Endothelial cell of umbilical vein (primary cell): ENCODE data around the gene PLA2G5. TPM values are rescaled to one million over a fixed set of nuclear protein-coding genes. Genes with fewer than 3 reads are reported as not detected.

Experiments
- BruUV-seq: library from RNA; stranded (reverse); fragments of 400-500 nt; replicated peaks from 2 replicates; lab custom pipeline; 2021; lab: Mats Ljungman, UMichigan
- CTCF ChIA-PET: fragments of 300-600, 350-600 bp; sonication (Branson Sonifier 250); formaldehyde crosslinking; loops from one replicate; lab custom pipeline; 2021; ENCODE audit warnings: antibody characterized with exemption, inconsistent platforms; lab: Charles Lee
- POLR2A ChIA-PET: fragments of 300-600, 350-600 bp; sonication (Branson Sonifier 250); formaldehyde crosslinking; loops from one replicate; lab custom pipeline; 2021; ENCODE audit warnings: antibody characterized with exemption, inconsistent platforms; lab: Charles Lee
- DNase-seq: peaks from one replicate; pipeline ENCODE4 v3.0.0-alpha.2; 2011; ENCODE audit warnings: low read depth, low spot score
- FAIRE-seq: peaks from 2 replicates; lab custom pipeline; 2011; peaks lifted over from hg19 to GRCh38; lab: Jason Lieb, UNC
- H2AFZ ChIP-seq: 2 replicates; pipeline ENCODE4 v1.6.0; 2012; ENCODE audit warnings: low read depth, low read length, control low read depth, inconsistent platforms
- H3K27ac ChIP-seq: 2 replicates; pipeline ENCODE4 v1.5.1; 2011; ENCODE audit warnings: low read depth, mild to moderate bottlenecking, control low read depth, low read length, moderate library complexity; ENCODE audit not compliant: insufficient read depth
- H3K27me3 ChIP-seq, 2 experiments: 2 replicates each; pipeline versions ENCODE4 v1.6.0 to v1.6.1; 2011; ENCODE audit warnings: low read length in 2 of 2, mixed read lengths in 1 of 2; ENCODE audit not compliant: control insufficient read depth in 2 of 2, insufficient read depth in 2 of 2
- H3K36me3 ChIP-seq, 2 experiments: 2 replicates in 1 of 2; 3 replicates in 1 of 2; pipeline ENCODE4 v1.5.1; 2011; ENCODE audit warnings: low read length in 2 of 2, mild to moderate bottlenecking in 1 of 2, moderate library complexity in 1 of 2; ENCODE audit not compliant: control insufficient read depth in 2 of 2, insufficient read depth in 2 of 2; ENCODE audit errors: extremely low read depth in 1 of 2
- H3K4me1 ChIP-seq: 3 replicates; pipeline ENCODE4 v1.5.1; 2011; ENCODE audit warnings: mild to moderate bottlenecking, low read length; ENCODE audit not compliant: control insufficient read depth, insufficient read depth; ENCODE audit errors: extremely low read depth
- H3K4me2 ChIP-seq: 2 replicates; pipeline ENCODE4 v1.6.1; 2011; ENCODE audit warnings: low read length, control low read depth, mixed read lengths; ENCODE audit not compliant: insufficient read depth
- H3K4me3 ChIP-seq, 3 experiments: fragments of 200-600 bp in 1 of 3; sonication (generic), shearing (Covaris generic) in 1 of 3; replicated peaks in 1 of 3; 2 replicates each; pipeline ENCODE4 v1.5.1; 2011 to 2016; ENCODE audit warnings: control low read depth in 3 of 3, low read length in 3 of 3, mild to moderate bottlenecking in 2 of 3, inconsistent platforms in 1 of 3, low read depth in 1 of 3, moderate library complexity in 1 of 3; ENCODE audit not compliant: insufficient read depth in 1 of 3
- H3K79me2 ChIP-seq: 2 replicates; pipeline ENCODE4 v1.6.0; 2012; ENCODE audit warnings: low read length, inconsistent platforms; ENCODE audit not compliant: control insufficient read depth, insufficient read depth
- H3K9ac ChIP-seq: replicated peaks from 2 replicates; pipeline ENCODE3; 2011; ENCODE audit warnings: low read length, control low read depth; ENCODE audit not compliant: insufficient read depth; ENCODE audit errors: extremely low read depth
- H3K9me1 ChIP-seq: replicated peaks from 3 replicates; pipeline ENCODE4 v1.6.0; 2011; ENCODE audit warnings: mild to moderate bottlenecking, low read length; ENCODE audit not compliant: control insufficient read depth, insufficient read depth; ENCODE audit errors: extremely low read depth
- H3K9me3 ChIP-seq: replicated peaks from 2 replicates; pipeline ENCODE4 v1.5.1; 2012; ENCODE audit warnings: low read length, inconsistent platforms; ENCODE audit not compliant: control insufficient read depth, insufficient read depth
- H4K20me1 ChIP-seq: replicated peaks from 2 replicates; pipeline ENCODE3; 2011; ENCODE audit warnings: mild to moderate bottlenecking, low read length; ENCODE audit not compliant: control insufficient read depth, insufficient read depth; ENCODE audit errors: extremely low read depth
- EZH2 ChIP-seq: IDR thresholded peaks from 2 replicates; pipeline ENCODE4 v1.6.1; 2012; ENCODE audit warnings: borderline replicate concordance, low read depth, mild to moderate bottlenecking, moderate library complexity, low read length, inconsistent platforms; ENCODE audit not compliant: severe bottlenecking
- FOS ChIP-seq: IDR thresholded peaks from 2 replicates; pipeline ENCODE4 v1.6.1; 2011; ENCODE audit warnings: mild to moderate bottlenecking, low read length, moderate library complexity, borderline replicate concordance; ENCODE audit not compliant: insufficient read depth
- GATA2 ChIP-seq: IDR thresholded peaks from 2 replicates; pipeline ENCODE4 v1.7.0; 2011; ENCODE audit warnings: low read depth, mild to moderate bottlenecking, moderate library complexity, mixed read lengths, low read length; ENCODE audit not compliant: insufficient read length, insufficient read depth
- JUN ChIP-seq: IDR thresholded peaks from 2 replicates; pipeline ENCODE4 v1.6.1; 2011; ENCODE audit warnings: borderline replicate concordance, low read depth; ENCODE audit not compliant: insufficient read length, insufficient read depth
- MYC ChIP-seq: IDR thresholded peaks from one replicate; pipeline ENCODE4 v1.6.1; 2011; ENCODE audit warnings: mild to moderate bottlenecking, low read depth, low read length
- POLR2A ChIP-seq: IDR thresholded peaks from 2 replicates; pipeline ENCODE4 v1.6.1; 2012; ENCODE audit warnings: low read depth, mild to moderate bottlenecking, control low read depth, low read length
- POLR2AphosphoS5 ChIP-seq: IDR thresholded peaks from 2 replicates; pipeline ENCODE4 v1.6.1; 2012; ENCODE audit warnings: low read depth, mild to moderate bottlenecking, control low read depth, low read length, moderate library complexity; ENCODE audit not compliant: insufficient read depth
- dilution Hi-C: fragments of 300-500 bp; cut with MboI; formaldehyde crosslinking; loops from one replicate; pipeline ENCODE4 v1.15.0; 2019; ENCODE audit warnings: low sequenced_read_pairs; ENCODE audit not compliant: extremely low pct_ligation_motif_present
- intact Hi-C: fragments of 100-400 bp; cut with micrococcal nuclease; formaldehyde crosslinking; loops from one replicate; pipeline ENCODE4 v1.10.0; 2022
- polyA plus RNA-seq, 4 experiments: library from polyadenylated mRNA; depleted of rRNA in 3 of 4; stranded (reverse) in 3 of 4; unstranded in 1 of 4; fragments of >200 nt; gene quantifications; 2 replicates each; pipeline versions ENCODE4 v1.2.1 to v1.2.3, GENCODE V29; 2011 to 2012; ENCODE audit warnings: missing spikeins in 1 of 4
- total RNA-seq: library from RNA; stranded (reverse); gene quantifications from 2 replicates; pipeline ENCODE4 v1.2.3, GENCODE V29; 2021
- TF ChIP-seq, protein P1 (sequence below), 2 donors: IDR thresholded peaks; 1 replicate in 1 of 2; 2 replicates in 1 of 2; pipeline ENCODE4 v1.5.1; 2011; ENCODE audit warnings: low read length in 2 of 2, mild to moderate bottlenecking in 2 of 2, moderate library complexity in 2 of 2, control low read depth in 1 of 2, inconsistent platforms in 1 of 2, low read depth in 1 of 2; ENCODE audit not compliant: insufficient read depth in 1 of 2; ENCODE audit errors: extremely low read depth in 1 of 2
- TF ChIP-seq, protein P2 (sequence below): IDR thresholded peaks from 2 replicates; pipeline ENCODE4 v1.6.1; 2011; ENCODE audit not compliant: insufficient read depth, insufficient read length

PLA2G5 gene
- total and polyA plus RNA-seq, 2 donors (not counting 3 experiments of a cell fraction or from before 2014, with no cell fraction given) = 0.06 TPM; not detected in 1

DNA sequence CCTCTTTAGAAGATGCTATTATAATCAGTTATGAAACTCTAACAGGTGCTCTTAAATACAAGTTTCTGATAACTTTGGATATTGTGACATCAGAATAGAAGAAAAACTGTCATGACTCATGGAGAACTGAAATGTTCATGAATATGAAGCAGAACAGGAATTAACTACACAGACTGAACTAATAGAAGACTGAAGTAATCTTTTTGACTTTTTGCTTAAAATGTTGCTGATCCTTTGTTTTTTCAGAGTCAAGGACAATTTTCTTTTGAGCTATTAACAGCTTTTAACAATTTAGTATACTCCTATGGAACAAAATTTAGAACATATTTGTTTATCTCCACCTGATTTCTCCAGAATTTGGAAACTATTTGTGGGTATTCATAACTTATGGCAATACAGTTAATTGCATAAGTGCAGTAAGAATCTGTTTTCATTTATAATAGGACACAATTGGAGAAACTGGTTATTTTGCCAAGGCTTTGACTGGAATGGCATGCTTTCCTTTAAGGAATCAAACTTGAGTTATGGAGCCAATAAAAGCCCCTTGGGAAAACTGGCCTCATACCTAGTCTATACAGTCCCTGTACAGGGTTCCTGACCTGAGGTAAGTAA lies 18.7 kb upstream of the PLA2G5 start:
- ChIA-PET POLR2A (no interaction called here), CTCF (no interaction called here)
- no peak for FAIRE-seq
- Histone ChIP-seq H3K9me3 (no peaks in the 10 kb centered on the region), H3K36me3 (no peaks in the 10 kb centered on the region), H3K9me1 (no peaks in the 10 kb centered on the region), H3K79me2 (no peaks in the 10 kb centered on the region), H3K4me3 (no peak overlapping the region), H3K27ac (no peak overlapping the region), H3K9ac (no peak overlapping the region), H3K4me1 (no peaks in the 10 kb centered on the region), H3K27me3 (peaks cover 2 to 9% of the 10 kb centered on the region in 2 experiments), H3K4me2 (no peak overlapping the region), H2AFZ (no peak overlapping the region), H4K20me1 (no peaks in the 10 kb centered on the region)
- dilution Hi-C loops = no loop called here
- intact Hi-C loops = no loop called here
- TF ChIP-seq JUN = no peak
- TF ChIP-seq, protein P1, sequence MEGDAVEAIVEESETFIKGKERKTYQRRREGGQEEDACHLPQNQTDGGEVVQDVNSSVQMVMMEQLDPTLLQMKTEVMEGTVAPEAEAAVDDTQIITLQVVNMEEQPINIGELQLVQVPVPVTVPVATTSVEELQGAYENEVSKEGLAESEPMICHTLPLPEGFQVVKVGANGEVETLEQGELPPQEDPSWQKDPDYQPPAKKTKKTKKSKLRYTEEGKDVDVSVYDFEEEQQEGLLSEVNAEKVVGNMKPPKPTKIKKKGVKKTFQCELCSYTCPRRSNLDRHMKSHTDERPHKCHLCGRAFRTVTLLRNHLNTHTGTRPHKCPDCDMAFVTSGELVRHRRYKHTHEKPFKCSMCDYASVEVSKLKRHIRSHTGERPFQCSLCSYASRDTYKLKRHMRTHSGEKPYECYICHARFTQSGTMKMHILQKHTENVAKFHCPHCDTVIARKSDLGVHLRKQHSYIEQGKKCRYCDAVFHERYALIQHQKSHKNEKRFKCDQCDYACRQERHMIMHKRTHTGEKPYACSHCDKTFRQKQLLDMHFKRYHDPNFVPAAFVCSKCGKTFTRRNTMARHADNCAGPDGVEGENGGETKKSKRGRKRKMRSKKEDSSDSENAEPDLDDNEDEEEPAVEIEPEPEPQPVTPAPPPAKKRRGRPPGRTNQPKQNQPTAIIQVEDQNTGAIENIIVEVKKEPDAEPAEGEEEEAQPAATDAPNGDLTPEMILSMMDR (IDR thresholded peaks at IDR 0.05; ENCODE audit: extremely low read depth in 1 of 2, insufficient read depth in 1 of 2, low read depth in 1 of 2, low read length in 2 of 2) = no peak
- no peak for TF ChIP-seq POLR2AphosphoS5
- TF ChIP-seq, protein P2, sequence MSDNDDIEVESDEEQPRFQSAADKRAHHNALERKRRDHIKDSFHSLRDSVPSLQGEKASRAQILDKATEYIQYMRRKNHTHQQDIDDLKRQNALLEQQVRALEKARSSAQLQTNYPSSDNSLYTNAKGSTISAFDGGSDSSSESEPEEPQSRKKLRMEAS = no peak
- no peak for DNase-seq
- no TSS peak for BruUV-seq

DNA sequence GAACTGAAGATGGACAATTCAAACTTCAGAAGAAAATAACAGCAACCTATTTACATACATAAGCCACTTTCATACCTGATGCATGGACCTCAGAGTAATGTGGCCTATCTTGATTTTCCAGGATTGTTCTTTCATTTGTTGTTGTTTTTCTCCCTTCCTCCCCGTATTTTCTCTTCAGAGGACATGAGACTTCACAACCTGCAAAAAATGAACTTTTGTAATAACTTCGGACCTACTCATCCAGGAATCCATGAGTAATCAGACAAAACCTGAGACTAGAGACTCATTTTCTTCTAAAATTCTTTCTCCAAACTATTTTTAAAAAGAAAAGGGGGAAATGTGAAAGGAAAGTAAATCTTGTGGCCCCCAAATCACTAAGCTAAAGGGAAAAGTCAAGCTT lies 17.6 kb upstream of the PLA2G5 start:
- BruUV-seq = no TSS peak
- FAIRE-seq (no peak), DNase-seq (no peak)
- Histone ChIP-seq H3K27me3 (peaks cover 2 to 9% of the 10 kb centered on the region in 2 experiments), H2AFZ (no peak overlapping the region), H3K9me3 (no peaks in the 10 kb centered on the region), H3K4me2 (no peak overlapping the region), H4K20me1 (no peaks in the 10 kb centered on the region), H3K27ac (no peak overlapping the region), H3K79me2 (no peaks in the 10 kb centered on the region), H3K4me3 (no peak overlapping the region), H3K9me1 (no peaks in the 10 kb centered on the region), H3K36me3 (no peaks in the 10 kb centered on the region), H3K4me1 (no peaks in the 10 kb centered on the region), H3K9ac (no peak overlapping the region)
- no peak for TF ChIP-seq POLR2A
- TF ChIP-seq FOS = no peak
- TF ChIP-seq GATA2 = no peak
- no peak for TF ChIP-seq POLR2AphosphoS5
- no peak for TF ChIP-seq EZH2
- TF ChIP-seq, protein P1 (IDR thresholded peaks at IDR 0.05; ENCODE audit: extremely low read depth in 1 of 2, insufficient read depth in 1 of 2, low read depth in 1 of 2, low read length in 2 of 2) = no peak
- TF ChIP-seq MYC = no peak
- TF ChIP-seq JUN = no peak
- TF ChIP-seq, protein P2 = no peak
- intact Hi-C loops (no loop called here), dilution Hi-C loops (no loop called here)
- CTCF ChIA-PET = no interaction called here
- POLR2A ChIA-PET = no interaction called here
